Measurements from ENCODE around the gene UNKL.

DNA sequence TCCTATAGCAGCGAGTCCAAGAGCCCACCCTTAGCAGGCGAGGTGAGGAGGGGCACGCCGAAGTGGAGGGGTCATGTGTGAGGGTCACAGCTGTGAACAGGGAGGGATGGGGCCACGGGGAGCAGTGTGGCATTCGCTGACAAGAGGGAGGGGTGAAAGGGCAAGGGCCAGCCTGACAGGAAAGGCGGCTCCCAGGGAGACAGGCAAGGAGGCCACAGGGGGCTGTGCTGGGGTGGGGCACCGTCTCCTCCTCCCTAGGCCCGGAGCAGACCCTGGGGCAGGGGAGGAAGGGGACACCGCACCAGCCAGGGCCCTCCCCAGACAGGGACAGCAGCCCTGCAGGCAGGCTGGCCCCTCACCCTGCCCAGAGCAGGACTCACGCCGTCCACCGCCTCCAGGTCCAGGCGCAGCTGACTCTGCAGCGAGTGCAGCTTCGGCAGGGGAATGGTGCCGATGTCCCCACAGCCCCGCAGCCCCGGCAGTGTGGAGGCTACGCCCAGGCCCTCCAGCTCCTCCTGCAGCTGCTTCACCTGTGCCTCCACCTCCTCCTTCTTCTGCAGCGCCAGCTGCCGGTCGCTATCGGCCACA is 47.7 kb downstream of the UNKL start:
- TF ChIP-seq POLR2AphosphoS5 (IDR thresholded peaks at IDR 0.05): no peak
- no peak for TF ChIP-seq EP300 (IDR thresholded peaks at IDR 0.05)
- TF ChIP-seq, protein P1, sequence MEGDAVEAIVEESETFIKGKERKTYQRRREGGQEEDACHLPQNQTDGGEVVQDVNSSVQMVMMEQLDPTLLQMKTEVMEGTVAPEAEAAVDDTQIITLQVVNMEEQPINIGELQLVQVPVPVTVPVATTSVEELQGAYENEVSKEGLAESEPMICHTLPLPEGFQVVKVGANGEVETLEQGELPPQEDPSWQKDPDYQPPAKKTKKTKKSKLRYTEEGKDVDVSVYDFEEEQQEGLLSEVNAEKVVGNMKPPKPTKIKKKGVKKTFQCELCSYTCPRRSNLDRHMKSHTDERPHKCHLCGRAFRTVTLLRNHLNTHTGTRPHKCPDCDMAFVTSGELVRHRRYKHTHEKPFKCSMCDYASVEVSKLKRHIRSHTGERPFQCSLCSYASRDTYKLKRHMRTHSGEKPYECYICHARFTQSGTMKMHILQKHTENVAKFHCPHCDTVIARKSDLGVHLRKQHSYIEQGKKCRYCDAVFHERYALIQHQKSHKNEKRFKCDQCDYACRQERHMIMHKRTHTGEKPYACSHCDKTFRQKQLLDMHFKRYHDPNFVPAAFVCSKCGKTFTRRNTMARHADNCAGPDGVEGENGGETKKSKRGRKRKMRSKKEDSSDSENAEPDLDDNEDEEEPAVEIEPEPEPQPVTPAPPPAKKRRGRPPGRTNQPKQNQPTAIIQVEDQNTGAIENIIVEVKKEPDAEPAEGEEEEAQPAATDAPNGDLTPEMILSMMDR (IDR thresholded peaks at IDR 0.05): no peak
